Hypothalamus (tissue), 51 donors: Measurements from ENCODE around the gene RAD51AP1.
"Not testable (repeated sequence)": the region's sequence is repeated elsewhere in the genome, so short reads cannot be mapped to it uniquely, and the experiment has no call there.

Experiments used
- DNase-seq, 51 donors: peaks; one replicate each; lab custom pipeline; 2025; lab: John Stamatoyannopoulos, UW

RAD51AP1 gene, protein sequence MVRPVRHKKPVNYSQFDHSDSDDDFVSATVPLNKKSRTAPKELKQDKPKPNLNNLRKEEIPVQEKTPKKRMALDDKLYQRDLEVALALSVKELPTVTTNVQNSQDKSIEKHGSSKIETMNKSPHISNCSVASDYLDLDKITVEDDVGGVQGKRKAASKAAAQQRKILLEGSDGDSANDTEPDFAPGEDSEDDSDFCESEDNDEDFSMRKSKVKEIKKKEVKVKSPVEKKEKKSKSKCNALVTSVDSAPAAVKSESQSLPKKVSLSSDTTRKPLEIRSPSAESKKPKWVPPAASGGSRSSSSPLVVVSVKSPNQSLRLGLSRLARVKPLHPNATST

DNA sequence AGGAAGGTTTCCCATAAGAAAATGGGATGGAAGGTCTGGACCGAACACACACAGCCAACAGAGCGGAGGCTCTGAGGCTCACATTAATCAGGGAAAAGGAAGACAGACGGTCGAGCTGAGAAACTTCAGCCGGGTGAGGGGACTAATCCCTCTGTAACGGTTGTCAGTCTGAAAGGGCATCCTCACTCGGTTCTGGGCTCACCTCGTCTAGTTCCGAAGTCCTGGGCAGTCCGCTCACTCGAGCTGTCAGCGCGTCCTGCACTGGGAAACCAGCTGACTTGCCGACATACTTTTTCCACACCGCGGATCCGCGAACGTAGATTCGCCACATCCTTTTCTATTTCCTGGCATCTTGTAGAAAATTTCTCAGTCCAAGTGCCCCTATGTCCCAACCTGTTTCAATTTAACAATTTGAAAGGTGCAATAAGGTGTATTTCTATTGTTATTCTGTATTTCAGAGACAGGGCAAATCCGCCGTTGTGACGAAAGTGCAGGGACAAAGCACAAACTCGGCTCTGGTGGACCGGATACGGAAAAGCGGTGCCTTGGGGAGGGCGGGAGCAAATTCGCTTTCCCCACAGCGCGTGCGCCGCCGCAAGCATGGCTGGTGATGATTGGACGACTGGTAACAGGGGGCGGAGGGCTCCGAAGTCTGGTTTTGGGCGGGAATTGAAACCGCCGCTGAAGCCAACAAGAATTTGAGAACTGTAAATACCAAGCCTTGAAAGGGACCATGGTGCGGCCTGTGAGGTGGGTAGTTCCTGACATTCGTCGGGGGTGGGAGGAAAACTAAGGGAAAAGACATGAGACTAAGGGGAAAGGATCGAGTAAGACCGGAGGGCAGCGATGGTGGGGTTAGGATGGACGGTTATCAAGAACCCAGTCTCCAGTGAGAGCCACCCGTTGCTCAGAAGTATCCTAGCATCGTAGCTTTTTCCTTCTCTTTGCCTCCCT lies at the start of gene RAD51AP1:
RAD51AP1 (plus strand) TSS at position 684 of the 954 bp plus-strand sequence; CDS start at position 734, 50 bp downstream.
- DNase-seq, result peak; percentile 57 to 99 (median 89)

DNA sequence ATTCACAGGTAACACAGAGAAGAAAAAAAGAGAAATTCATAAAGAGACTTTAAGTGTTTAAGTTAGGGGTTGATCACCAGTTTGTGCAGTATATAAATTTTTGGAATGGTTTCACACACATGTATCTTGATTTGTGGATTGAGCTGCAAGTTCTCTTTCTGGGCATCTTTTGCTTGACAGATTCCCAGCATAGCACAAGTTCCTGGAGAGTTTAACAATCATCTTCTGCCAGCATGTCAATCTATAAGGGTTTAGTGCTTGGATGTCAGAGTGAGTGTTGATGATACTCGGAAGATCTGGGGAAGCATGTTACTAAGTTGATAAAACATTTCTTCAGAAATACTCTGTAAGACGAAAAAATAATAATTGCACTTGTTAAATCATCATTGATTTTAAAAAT lies 49.1 kb upstream of the RAD51AP1 start:
- DNase-seq, result no peak

- no peak for DNase-seq
Observed at GRCh38 chr12:4490973-4491372, 47.7 kb upstream of the RAD51AP1 start.

DNA sequence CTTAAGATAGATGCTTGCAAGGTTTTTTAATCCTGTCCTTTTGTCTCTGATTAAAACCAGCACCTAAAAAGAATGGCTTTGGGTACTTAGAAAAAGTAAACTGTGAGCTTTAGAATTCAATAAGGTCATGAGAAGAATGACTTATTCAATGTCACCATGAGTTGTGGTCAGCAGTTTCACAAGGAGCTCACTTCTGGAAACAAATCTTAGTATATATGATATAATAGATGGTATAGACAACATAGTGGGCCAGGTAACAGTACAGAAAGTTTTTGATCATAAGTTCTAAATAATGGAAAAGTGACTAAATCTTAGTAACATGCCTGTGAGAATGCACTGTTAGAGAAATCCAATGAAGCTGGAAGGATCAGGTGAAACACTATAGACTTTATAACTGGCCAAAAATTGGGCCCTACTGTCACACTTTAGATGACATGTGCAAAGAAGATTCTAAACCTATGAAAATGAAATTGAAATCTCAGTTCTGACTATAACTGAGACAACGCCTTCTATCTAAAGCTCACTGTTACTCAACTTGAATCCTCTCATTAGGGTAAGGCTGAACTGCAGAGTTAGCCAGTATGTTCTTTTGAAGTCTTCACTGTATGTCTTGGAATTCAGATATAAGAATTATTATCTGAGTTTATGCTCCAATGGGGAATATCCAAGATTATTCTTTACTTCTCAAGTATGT lies 42.4 kb upstream of the RAD51AP1 start:
- DNase-seq, result no peak

DNA sequence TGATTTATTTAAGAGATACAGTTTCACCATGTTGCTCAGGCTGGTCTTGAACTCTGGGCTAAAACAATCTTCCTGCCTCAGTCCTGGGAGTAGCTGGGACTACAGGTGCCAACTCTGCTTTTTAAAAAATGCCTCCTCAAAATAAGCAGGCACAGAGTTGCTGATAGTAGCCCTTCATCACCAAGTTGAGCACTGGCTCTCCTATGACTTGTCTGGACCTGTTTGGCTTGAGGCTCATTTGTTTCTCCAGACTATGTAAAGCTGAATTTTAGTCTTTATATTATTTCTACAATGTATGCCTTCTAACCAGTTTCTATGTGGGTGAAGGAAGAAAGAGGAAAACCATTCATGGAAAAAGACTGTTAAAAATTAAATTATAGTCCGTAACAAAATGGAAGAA lies 39.5 kb upstream of the RAD51AP1 start:
- no peak for DNase-seq

DNA sequence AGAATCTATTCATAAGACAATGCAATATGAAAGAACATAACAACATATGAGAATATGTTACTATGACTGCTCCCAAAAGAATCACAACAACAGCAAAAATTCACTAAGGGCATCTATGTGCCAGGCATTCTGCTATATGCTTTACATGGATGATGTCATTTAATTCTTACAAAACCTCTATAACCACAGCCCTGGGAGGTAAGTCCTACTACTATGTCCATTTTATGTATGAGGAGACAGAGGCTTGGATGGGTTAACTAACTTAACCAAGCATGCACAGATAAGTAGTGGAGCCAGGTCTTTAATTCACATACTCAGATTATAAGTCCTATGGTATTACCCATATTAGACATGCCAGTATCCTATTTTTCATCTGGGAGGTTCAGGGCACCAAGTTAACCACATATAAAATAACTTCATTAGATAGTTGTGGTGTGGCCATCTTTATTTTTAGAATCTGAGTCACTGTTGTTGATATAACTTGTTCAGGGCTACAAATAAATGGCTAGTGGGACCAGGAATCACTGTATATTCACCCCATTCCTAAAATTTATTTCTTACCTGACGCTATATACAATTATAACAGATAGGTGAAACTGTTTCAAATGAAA lies 33.2 kb upstream of the RAD51AP1 start:
- DNase-seq, result no peak

DNA sequence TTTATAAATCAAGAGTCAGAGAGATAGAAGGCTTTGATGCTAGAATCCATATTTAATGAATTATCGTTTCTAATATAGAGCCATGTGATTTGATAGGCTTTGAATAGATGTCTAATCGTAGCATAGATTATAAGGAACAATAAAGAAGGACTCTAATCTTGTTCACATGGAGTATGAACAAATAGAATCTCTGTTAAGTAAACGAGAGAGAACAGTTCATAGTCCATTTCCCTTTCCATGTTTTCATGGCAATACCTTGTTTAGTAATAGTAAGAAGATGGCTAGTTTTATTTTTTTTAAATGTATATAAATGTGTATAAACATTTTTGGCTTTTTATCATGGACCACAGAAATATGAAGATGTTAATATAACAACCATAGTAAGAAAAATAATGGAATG lies 32.3 kb upstream of the RAD51AP1 start:
- DNase-seq, result no peak

DNA sequence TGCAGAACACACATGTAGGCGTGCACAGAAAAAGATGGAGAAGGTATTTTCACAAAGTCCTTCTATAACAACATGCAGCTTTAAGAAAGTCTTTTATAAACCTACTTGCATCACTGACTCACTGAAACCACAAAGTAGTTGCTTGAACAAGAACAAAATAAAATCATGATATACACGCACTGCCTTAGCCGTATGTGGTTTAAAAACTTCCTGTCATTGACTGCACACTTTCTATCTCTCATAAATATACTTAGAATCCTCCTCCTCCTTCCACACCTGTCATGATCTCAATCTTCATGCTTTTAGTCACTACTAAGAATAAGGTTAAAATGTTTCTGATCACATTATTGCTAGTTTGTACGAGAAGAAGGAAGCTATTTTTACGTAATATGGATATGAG lies 31.8 kb upstream of the RAD51AP1 start:
- no peak for DNase-seq

- not testable (repeated sequence) for DNase-seq
Observed at GRCh38 chr12:4508503-4508902, 30.2 kb upstream of the RAD51AP1 start.

GRCh38 chr12:4509269-4509668 lies 29.4 kb upstream of the RAD51AP1 start:
- not testable (repeated sequence) for DNase-seq

- no peak for DNase-seq
Observed at GRCh38 chr12:4518106-4518728, 20.5 kb upstream of the RAD51AP1 start.

DNA sequence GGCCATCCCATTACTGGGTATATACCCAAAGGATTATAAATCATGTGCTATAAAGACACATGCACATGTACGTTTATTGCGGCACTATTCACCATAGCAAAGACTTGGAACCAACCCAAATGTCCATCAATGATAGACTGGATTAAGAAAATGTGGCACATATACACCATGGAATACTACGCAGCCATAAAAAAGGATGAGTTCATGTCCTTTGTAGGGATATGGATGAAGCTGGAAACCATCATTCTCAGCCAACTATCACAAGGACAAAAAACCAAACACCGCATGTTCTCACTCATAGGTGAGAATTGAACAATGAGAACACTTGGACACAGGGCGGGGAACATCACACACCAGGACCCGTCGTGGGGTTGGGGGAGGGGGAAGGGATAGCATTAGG lies 15.2 kb upstream of the RAD51AP1 start:
- not testable (repeated sequence) for DNase-seq

DNA sequence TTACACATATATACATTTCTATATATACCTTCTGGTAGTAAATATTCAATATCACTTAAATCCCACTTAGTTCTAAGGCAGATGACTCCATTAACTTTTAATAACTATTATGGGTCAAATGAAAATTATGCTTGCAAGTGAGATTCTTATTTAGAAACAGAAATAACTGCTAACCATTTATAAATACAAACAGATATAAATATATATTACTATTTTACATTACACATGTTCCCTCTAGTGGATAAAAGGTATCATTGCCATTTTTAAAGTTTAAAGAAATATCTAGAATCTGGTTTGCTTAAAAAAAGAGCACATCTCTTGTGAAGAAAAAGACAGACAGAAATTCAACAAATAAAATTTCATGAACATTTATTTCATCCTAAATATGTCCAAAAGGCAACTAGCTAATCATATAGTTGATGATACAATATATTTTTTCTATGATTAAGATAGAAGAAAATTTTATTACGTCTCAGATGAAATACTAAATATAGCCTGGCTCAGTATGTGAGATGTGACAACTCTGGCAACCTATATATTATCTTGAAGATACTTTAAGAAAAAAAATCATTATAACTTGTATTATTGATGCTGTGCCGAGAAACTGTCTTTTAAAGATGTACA lies 11.7 kb upstream of the RAD51AP1 start:
- no peak for DNase-seq

DNA sequence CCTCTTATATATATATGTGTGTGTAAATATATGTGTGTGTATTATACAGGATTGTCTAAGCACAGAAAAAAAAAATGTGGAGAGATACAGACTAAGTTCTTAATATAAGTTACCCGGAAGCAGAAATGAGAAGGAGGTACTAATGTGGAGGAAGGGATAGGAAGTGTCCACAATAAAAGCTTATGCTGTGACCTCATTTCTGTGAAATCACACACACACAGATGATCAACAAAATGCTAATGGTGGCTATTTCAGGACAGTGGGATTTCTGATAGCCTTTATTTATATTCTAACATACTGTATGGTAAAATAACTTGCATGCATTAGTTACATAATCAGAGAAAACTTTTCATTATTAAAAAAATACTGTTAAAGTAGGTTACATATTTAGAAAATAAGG lies 8.5 kb upstream of the RAD51AP1 start:
- DNase-seq, result no peak

DNA sequence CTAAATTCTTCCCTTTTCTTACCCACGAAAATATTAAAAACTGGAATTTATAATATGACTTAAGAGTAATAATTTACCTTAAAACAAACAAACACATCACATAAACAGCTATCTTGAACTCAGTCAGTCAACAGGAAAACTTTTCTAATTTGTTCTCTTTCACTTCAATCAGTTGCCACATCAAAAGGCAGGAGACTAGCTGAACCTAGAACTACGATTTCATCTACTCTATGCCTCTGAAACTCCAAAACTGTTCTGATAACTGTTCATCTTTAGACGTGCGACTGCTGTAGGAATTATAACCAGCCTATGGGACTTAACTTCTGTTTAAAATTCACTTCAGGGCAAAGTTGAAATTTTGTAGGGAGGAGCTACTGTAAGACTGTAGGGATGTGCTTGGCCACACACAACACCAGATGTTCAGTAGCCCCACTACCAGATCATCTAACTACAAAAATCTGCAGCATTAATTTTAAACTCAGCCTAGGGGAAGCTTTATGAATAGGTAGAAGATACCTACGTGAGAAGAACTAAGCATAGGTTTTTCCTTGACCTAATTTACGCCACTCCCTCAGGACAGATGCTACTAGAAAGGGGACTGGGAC lies 7.6 kb upstream of the RAD51AP1 start:
- DNase-seq, result no peak

DNA sequence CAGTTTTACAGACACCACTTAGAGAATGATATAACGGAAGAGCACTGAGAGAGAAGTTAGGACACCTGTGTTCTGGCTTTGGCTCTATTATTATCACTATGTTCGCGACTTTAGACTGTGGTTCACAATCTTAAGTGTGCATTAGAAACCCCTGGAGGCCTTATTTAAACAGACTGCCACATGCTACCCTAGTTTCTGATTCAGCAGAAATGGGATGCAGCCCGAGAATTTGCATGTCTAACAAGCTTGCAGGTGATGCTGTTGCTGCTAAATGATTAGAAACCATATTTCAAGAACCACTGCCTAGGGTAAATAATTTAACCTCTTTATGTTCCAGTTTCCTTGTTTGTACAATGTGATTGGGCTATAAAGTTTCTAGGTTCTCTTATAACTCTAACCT lies 3.6 kb upstream of the RAD51AP1 start:
- no peak for DNase-seq

- DNase-seq, result no peak
Observed at GRCh38 chr12:4535871-4536270, 2.8 kb upstream of the RAD51AP1 start.

- no peak for DNase-seq
Observed at GRCh38 chr12:4539167-4539870, 629 bp downstream of the RAD51AP1 start.

GRCh38 chr12:4540170-4540569 lies 1.5 kb downstream of the RAD51AP1 start:
- no peak for DNase-seq
